ENCODE measurements around the gene STK39. TPM values are rescaled to one million over a fixed set of nuclear protein-coding genes. Genes with fewer than 3 reads are reported as not detected.

STK39 gene
- total RNA-seq, 1 experiment from 2014 or later: 2.9 TPM

DNA sequence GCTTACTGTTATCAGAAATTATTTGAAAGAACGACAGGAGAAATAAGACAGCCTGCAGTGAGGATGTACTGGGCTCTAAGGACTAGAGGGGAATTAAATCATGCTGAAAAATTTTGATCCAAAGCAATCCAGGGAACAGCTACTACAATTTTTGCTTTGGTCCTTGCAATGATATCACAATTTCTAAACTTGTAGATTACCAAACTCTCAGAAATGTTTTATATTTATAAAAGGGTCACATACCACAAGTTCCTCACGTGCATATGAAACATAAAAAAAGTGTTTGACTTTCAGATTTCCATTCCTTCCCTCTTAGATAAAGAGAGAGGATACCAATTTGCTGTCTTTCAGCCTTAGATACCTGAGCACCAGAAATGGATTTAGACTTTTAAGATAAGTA is 261.2 kb downstream of the STK39 start:
- H3K27ac Mint-ChIP-seq (ENCODE audit: unreplicated experiment): no peak overlapping the region
- H3K4me1 ChIP-seq: no peaks in the 10 kb centered on the region
- TF ChIP-seq CTCF (IDR thresholded peaks at IDR 0.05; ENCODE audit: insufficient read depth in 1 of 2, low read depth in 1 of 2, low read length in 1 of 2, severe bottlenecking in 1 of 2, unreplicated experiment in 1 of 2): no peak
- H3K9me3 Mint-ChIP-seq (ENCODE audit: unreplicated experiment): no peaks in the 10 kb centered on the region
- no peaks in the 10 kb centered on the region; the same call in 1 of the 2 replicates for H3K27me3 ChIP-seq (replicated peaks; ENCODE audit: control insufficient read depth, insufficient read depth, low read length)
- intact Hi-C loops (cut with micrococcal nuclease; ENCODE audit: unreplicated experiment): no loop called here
- no TSS peak for BruUV-seq (replicated peaks)
- no peak for DNase-seq
- H3K36me3 ChIP-seq (ENCODE audit: control insufficient read depth, insufficient read depth, low read length): no peaks in the 10 kb centered on the region
- H3K9me3 ChIP-seq: no peaks in the 10 kb centered on the region
- no peaks in the 10 kb centered on the region for H3K4me1 Mint-ChIP-seq (ENCODE audit: low read depth, unreplicated experiment)
- POLR2A ChIA-PET: no interaction called here
- H3K36me3 Mint-ChIP-seq (ENCODE audit: insufficient read depth, unreplicated experiment): no peaks in the 10 kb centered on the region
- no peak overlapping the region for H3K4me3 ChIP-seq (ENCODE audit: low read depth, low read length)
- peaks cover 4% of the 10 kb centered on the region for H3K27me3 Mint-ChIP-seq (ENCODE audit: insufficient read depth, unreplicated experiment)
- CTCF ChIA-PET: no interaction called here
- no peak overlapping the region for H3K4me3 Mint-ChIP-seq (ENCODE audit: unreplicated experiment)

- no peaks in the 10 kb centered on the region for H3K36me3 ChIP-seq (ENCODE audit: control insufficient read depth, insufficient read depth, low read length)
- no peak for DNase-seq
- Mint-ChIP-seq H3K4me1 (ENCODE audit: low read depth, unreplicated experiment) (no peaks in the 10 kb centered on the region), H3K27ac (ENCODE audit: unreplicated experiment) (no peak overlapping the region), H3K36me3 (ENCODE audit: insufficient read depth, unreplicated experiment) (no peaks in the 10 kb centered on the region), H3K27me3 (ENCODE audit: insufficient read depth, unreplicated experiment) (no peaks in the 10 kb centered on the region), H3K9me3 (ENCODE audit: unreplicated experiment) (no peaks in the 10 kb centered on the region), H3K4me3 (ENCODE audit: unreplicated experiment) (no peak overlapping the region)
- no peak overlapping the region for H3K4me3 ChIP-seq (ENCODE audit: low read depth, low read length)
- ChIA-PET CTCF (no interaction called here), POLR2A (no interaction called here)
- BruUV-seq (replicated peaks): no TSS peak
- no peak for TF ChIP-seq CTCF (IDR thresholded peaks at IDR 0.05; ENCODE audit: insufficient read depth in 1 of 2, low read depth in 1 of 2, low read length in 1 of 2, severe bottlenecking in 1 of 2, unreplicated experiment in 1 of 2)
- intact Hi-C loops (cut with micrococcal nuclease; ENCODE audit: unreplicated experiment): no loop called here
- no peaks in the 10 kb centered on the region for H3K27me3 ChIP-seq (replicated peaks; ENCODE audit: control insufficient read depth, insufficient read depth, low read length)
- no peaks in the 10 kb centered on the region for H3K4me1 ChIP-seq
- H3K9me3 ChIP-seq: no peaks in the 10 kb centered on the region
These were observed 265.4 kb downstream of the STK39 start for GRCh38 chr2:167981945-167982344.

- intact Hi-C loops (cut with micrococcal nuclease; ENCODE audit: unreplicated experiment): no loop called here
- no peaks in the 10 kb centered on the region for H3K9me3 ChIP-seq
- no peaks in the 10 kb centered on the region for H3K4me1 Mint-ChIP-seq (ENCODE audit: low read depth, unreplicated experiment)
- no peaks in the 10 kb centered on the region for H3K36me3 Mint-ChIP-seq (ENCODE audit: insufficient read depth, unreplicated experiment)
- no peaks in the 10 kb centered on the region for H3K9me3 Mint-ChIP-seq (ENCODE audit: unreplicated experiment)
- no peak overlapping the region for H3K27ac Mint-ChIP-seq (ENCODE audit: unreplicated experiment)
- H3K4me1 ChIP-seq: no peaks in the 10 kb centered on the region
- H3K27me3 Mint-ChIP-seq (ENCODE audit: insufficient read depth, unreplicated experiment): no peaks in the 10 kb centered on the region
- ChIA-PET POLR2A (no interaction called here), CTCF (no interaction called here)
- H3K4me3 Mint-ChIP-seq (ENCODE audit: unreplicated experiment): no peak overlapping the region
- no peak for TF ChIP-seq CTCF (IDR thresholded peaks at IDR 0.05; ENCODE audit: insufficient read depth in 1 of 2, low read depth in 1 of 2, low read length in 1 of 2, severe bottlenecking in 1 of 2, unreplicated experiment in 1 of 2)
- BruUV-seq (replicated peaks): no TSS peak
- H3K36me3 ChIP-seq (ENCODE audit: control insufficient read depth, insufficient read depth, low read length): no peaks in the 10 kb centered on the region
- no peaks in the 10 kb centered on the region for H3K27me3 ChIP-seq (replicated peaks; ENCODE audit: control insufficient read depth, insufficient read depth, low read length)
- no peak for DNase-seq
- H3K4me3 ChIP-seq (ENCODE audit: low read depth, low read length): no peak overlapping the region
These were observed 267.0 kb downstream of the STK39 start for GRCh38 chr2:167980439-167980838.

All from Caco-2 (cell line).